PC-3 (cell line): ENCODE results near the gene PLAAT2. TPM values are rescaled to one million over a fixed set of nuclear protein-coding genes. Genes with fewer than 3 reads are reported as not detected.

Source experiments
- ATAC-seq: fragments of 200-7000 bp; cut with Tn5 transposase; 2 replicates; pipeline ENCODE4 v1.9.1; 2020; ENCODE audit warnings: mild to moderate bottlenecking, moderate library complexity
- BruUV-seq: library from RNA; stranded (reverse); fragments of 400-500 nt; replicated peaks from 2 replicates; lab custom pipeline; 2021; lab: Mats Ljungman, UMichigan
- CTCF ChIA-PET: fragments of 300-600 bp; sonication (Branson Sonifier 250); formaldehyde crosslinking; loops from one replicate; lab custom pipeline; 2022; ENCODE audit warnings: antibody characterized with exemption; lab: Charles Lee
- POLR2A ChIA-PET: fragments of 300-600 bp; sonication (Branson Sonifier 250); formaldehyde crosslinking; loops from one replicate; lab custom pipeline; 2022; ENCODE audit warnings: antibody characterized with exemption; ENCODE audit not compliant: unreplicated experiment; lab: Charles Lee
- DNase-seq: peaks from one replicate; pipeline ENCODE4 v3.0.0-alpha.2; 2015
- H2AFZ ChIP-seq: fragments of 300-600 bp; sonication (generic); 2 replicates; pipeline ENCODE4 v1.6.0; 2016; ENCODE audit warnings: antibody characterized with exemption, low read length
- H3F3A ChIP-seq: fragments of 300-600 bp; sonication (generic); one replicate; pipeline ENCODE4 v1.6.0; 2017; ENCODE audit warnings: antibody characterized with exemption, low read length, control low read depth, mild to moderate bottlenecking; ENCODE audit not compliant: unreplicated experiment
- H3K27ac ChIP-seq: fragments of 300-600 bp; sonication (generic); 2 replicates; pipeline ENCODE4 v1.5.1; 2016; ENCODE audit warnings: mild to moderate bottlenecking, low read length
- H3K27me3 ChIP-seq: fragments of 300-600 bp; sonication (generic); 2 replicates; pipeline ENCODE4 v1.6.1; 2016; ENCODE audit warnings: low read length, mixed read lengths
- H3K36me3 ChIP-seq: fragments of 300-600 bp; sonication (generic); 2 replicates; pipeline ENCODE4 v1.6.1; 2016; ENCODE audit warnings: low read depth, mixed run types, low read length, mixed read lengths
- H3K4me1 ChIP-seq: fragments of 300-600 bp; sonication (generic); 2 replicates; pipeline ENCODE4 v1.5.1; 2016; ENCODE audit warnings: low read length; ENCODE audit not compliant: insufficient read depth
- H3K4me2 ChIP-seq: fragments of 300-600 bp; sonication (generic); 2 replicates; pipeline ENCODE4 v1.6.0; 2016; ENCODE audit warnings: low read length
- H3K4me3 ChIP-seq: fragments of 300-600 bp; sonication (generic); 2 replicates; pipeline ENCODE4 v1.5.1; 2016; ENCODE audit warnings: mild to moderate bottlenecking, low read length, mixed read lengths
- H3K79me2 ChIP-seq: fragments of 300-600 bp; sonication (generic); 2 replicates; pipeline ENCODE4 v1.6.1; 2017; ENCODE audit warnings: low read length, mixed read lengths
- H3K9ac ChIP-seq: fragments of 300-600 bp; sonication (generic); 2 replicates; pipeline ENCODE4 v1.6.0; 2016; ENCODE audit warnings: mild to moderate bottlenecking, low read length
- H3K9me2 ChIP-seq: fragments of 300-600 bp; sonication (generic); replicated peaks from 2 replicates; pipeline ENCODE4 v1.6.1; 2016; ENCODE audit warnings: mixed run types, low read length, mixed read lengths
- H3K9me3 ChIP-seq: fragments of 300-600 bp; sonication (generic); 2 replicates; pipeline ENCODE4 v1.6.1; 2016; ENCODE audit warnings: low read length, mixed read lengths
- H4K20me1 ChIP-seq: fragments of 300-600 bp; sonication (generic); 2 replicates; pipeline ENCODE4 v1.6.1; 2016; ENCODE audit warnings: low read length, mixed read lengths
- EZH2 ChIP-seq: fragments of 300-600 bp; sonication (generic); IDR thresholded peaks from one replicate; pipeline ENCODE4 v1.6.1; 2017; ENCODE audit warnings: antibody characterized with exemption, mild to moderate bottlenecking, low read length; ENCODE audit not compliant: unreplicated experiment
- EZH2phosphoT487 ChIP-seq: fragments of 300-600 bp; sonication (generic); IDR thresholded peaks from 2 replicates; pipeline ENCODE4 v1.6.1; 2018; ENCODE audit warnings: mild to moderate bottlenecking, antibody characterized with exemption, low read length, borderline replicate concordance
- intact Hi-C: fragments of 100-400 bp; cut with micrococcal nuclease; formaldehyde crosslinking; loops from 2 replicates; pipeline ENCODE4 v1.9.0; 2023
- total RNA-seq: library from RNA; depleted of rRNA; stranded (reverse); fragments of >200 nt; gene quantifications from 2 replicates; pipeline ENCODE4 v1.2.3, GENCODE V29; 2014
- TF ChIP-seq, protein P1 (sequence below): fragments of 300-600 bp; sonication (generic); conservative IDR thresholded peaks from 2 replicates; pipeline ENCODE4 v1.5.1; 2017; ENCODE audit warnings: antibody characterized with exemption, low read depth, mild to moderate bottlenecking, low read length

Gene PLAAT2
- total RNA-seq, 1 experiment from 2014 or later: 5.6 TPM

GRCh38 chr11:63507511-63507910, 55.7 kb downstream of the PLAAT2 start:
- H3K79me2 ChIP-seq: no peaks in the 10 kb centered on the region
- H3K9me2 ChIP-seq: no peaks in the 10 kb centered on the region
- ChIA-PET CTCF (interaction anchor here (1.3 kb wide), 1 partner anchor 29 kb away, joined by 9 read pairs; no protein-coding TSS in a partner anchor), POLR2A (interaction anchor here (0.7 kb wide), 1 partner anchor 11 kb away, joined by 4 read pairs; no protein-coding TSS in a partner anchor)
- no peaks in the 10 kb centered on the region for H3K36me3 ChIP-seq
- no peaks in the 10 kb centered on the region for H3K27me3 ChIP-seq
- H3K9me3 ChIP-seq: no peaks in the 10 kb centered on the region
- no peak for DNase-seq
- no peaks in the 10 kb centered on the region for H4K20me1 ChIP-seq
- no peak for ATAC-seq
- H3K4me1 ChIP-seq: no peaks in the 10 kb centered on the region
- H3K4me2 ChIP-seq: no peak overlapping the region
- no peak overlapping the region for H2AFZ ChIP-seq
- intact Hi-C loops: no loop called here
- H3K27ac ChIP-seq: no peak overlapping the region
- H3K4me3 ChIP-seq: no peak overlapping the region
- H3F3A ChIP-seq: no peaks in the 10 kb centered on the region
- no peak overlapping the region for H3K9ac ChIP-seq
- no TSS peak for BruUV-seq
- TF ChIP-seq EZH2 (no peak), EZH2phosphoT487 (no peak)
- TF ChIP-seq, protein P1, sequence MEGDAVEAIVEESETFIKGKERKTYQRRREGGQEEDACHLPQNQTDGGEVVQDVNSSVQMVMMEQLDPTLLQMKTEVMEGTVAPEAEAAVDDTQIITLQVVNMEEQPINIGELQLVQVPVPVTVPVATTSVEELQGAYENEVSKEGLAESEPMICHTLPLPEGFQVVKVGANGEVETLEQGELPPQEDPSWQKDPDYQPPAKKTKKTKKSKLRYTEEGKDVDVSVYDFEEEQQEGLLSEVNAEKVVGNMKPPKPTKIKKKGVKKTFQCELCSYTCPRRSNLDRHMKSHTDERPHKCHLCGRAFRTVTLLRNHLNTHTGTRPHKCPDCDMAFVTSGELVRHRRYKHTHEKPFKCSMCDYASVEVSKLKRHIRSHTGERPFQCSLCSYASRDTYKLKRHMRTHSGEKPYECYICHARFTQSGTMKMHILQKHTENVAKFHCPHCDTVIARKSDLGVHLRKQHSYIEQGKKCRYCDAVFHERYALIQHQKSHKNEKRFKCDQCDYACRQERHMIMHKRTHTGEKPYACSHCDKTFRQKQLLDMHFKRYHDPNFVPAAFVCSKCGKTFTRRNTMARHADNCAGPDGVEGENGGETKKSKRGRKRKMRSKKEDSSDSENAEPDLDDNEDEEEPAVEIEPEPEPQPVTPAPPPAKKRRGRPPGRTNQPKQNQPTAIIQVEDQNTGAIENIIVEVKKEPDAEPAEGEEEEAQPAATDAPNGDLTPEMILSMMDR: no peak

DNA sequence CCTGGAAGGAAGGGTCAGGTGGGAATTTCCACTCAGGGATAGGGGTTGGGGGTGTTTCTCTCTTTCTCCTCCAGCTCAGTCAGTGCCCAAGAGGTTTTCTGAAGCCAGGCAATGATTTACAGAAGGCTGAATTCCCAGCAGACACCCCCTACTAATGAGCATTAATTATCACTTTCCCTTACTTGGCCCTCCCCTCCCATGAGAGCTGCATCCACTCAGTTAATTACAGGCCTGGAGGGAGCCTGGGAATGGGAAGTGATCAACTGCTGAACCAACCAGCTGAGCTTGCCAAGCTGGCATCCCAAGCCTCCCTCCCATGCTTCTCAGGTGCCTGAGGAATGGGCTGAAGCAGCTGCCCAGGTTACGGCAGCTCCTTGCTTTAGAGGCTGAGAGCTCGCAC, 56.3 kb downstream of the PLAAT2 start:
- Histone ChIP-seq H3K27me3 (no peaks in the 10 kb centered on the region), H3K36me3 (no peaks in the 10 kb centered on the region), H4K20me1 (no peaks in the 10 kb centered on the region), H2AFZ (no peak overlapping the region), H3K79me2 (no peaks in the 10 kb centered on the region), H3F3A (no peaks in the 10 kb centered on the region), H3K9me3 (no peaks in the 10 kb centered on the region), H3K27ac (no peak overlapping the region), H3K9ac (no peak overlapping the region), H3K9me2 (no peaks in the 10 kb centered on the region), H3K4me2 (no peak overlapping the region), H3K4me3 (no peak overlapping the region), H3K4me1 (no peaks in the 10 kb centered on the region)
- no TSS peak for BruUV-seq
- TF ChIP-seq, protein P1: no peak
- TF ChIP-seq EZH2 (no peak), EZH2phosphoT487 (no peak)
- no peak for ATAC-seq
- CTCF ChIA-PET: no interaction called here
- intact Hi-C loops: no loop called here
- no peak for DNase-seq
- POLR2A ChIA-PET: interaction anchor here (0.7 kb wide), 1 partner anchor 11 kb away, joined by 4 read pairs; no protein-coding TSS in a partner anchor

DNA sequence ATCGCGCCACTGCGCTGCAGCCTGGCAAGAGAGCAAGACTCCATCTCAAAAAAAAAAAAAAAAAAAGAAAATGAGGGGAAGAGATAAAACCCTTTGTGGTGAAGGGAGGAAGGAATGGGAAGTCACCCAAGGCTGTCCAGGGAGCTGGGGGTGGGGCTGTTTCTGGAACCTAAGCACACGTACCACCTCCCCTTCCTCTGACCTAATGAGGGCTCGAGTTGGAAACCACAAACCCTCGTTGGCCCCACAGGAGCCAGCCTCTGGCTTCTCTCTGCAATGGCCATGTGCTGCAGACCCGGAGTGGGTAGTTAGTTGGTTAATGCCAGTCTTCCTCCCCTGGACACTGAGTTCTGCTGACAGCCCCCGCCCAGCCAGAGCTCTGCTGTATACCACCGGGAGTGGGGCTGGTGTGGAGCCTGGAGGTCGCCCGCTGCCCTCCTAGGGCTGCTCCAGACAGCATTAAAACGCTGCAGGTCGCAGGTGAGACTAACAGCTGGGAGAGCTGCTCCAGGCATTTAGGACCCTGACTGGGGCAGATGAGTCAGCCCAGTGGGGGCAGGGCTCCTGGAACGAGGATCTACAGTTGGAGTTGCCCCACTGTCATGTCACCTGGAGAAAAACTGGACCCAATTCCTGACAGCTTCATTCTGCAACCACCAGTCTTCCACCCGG, 57.2 kb downstream of the PLAAT2 start, which contains the start of gene LGALS12:
TSS of gene LGALS12 (plus strand) at position 228 of the 672 bp plus-strand sequence. CDS start at position 603, 375 bp downstream.
- no peak within 1 kb of the TSS for H3K9ac ChIP-seq
- H3K27ac ChIP-seq: no peak within 1 kb of the TSS
- H3K79me2 ChIP-seq: no peaks in the 10 kb centered on the region
- no peaks in the 10 kb centered on the region for H3F3A ChIP-seq
- H2AFZ ChIP-seq: no peak within 1 kb of the TSS
- no peaks in the 10 kb centered on the region for H3K4me1 ChIP-seq
- H3K4me2 ChIP-seq: no peak within 1 kb of the TSS
- H4K20me1 ChIP-seq: no peaks in the 10 kb centered on the region
- CTCF ChIA-PET: no interaction called here
- no peak for TF ChIP-seq EZH2phosphoT487
- TF ChIP-seq, protein P1: no peak
- no peak for TF ChIP-seq EZH2
- no peaks in the 10 kb centered on the region for H3K27me3 ChIP-seq
- H3K4me3 ChIP-seq: no peak within 1 kb of the TSS
- H3K9me3 ChIP-seq: no peaks in the 10 kb centered on the region
- DNase-seq (no peak), ATAC-seq (no peak)
- BruUV-seq: no TSS peak
- no peaks in the 10 kb centered on the region for H3K9me2 ChIP-seq
- intact Hi-C loops: no loop called here
- POLR2A ChIA-PET: no interaction called here
- H3K36me3 ChIP-seq: no peaks in the 10 kb centered on the region
